ENCODE measurements around the gene NSMCE4A.
"Not testable (repeated sequence)": the region's sequence is repeated elsewhere in the genome, so short reads cannot be mapped to it uniquely, and the experiment has no call there.

The NSMCE4A gene

DNA sequence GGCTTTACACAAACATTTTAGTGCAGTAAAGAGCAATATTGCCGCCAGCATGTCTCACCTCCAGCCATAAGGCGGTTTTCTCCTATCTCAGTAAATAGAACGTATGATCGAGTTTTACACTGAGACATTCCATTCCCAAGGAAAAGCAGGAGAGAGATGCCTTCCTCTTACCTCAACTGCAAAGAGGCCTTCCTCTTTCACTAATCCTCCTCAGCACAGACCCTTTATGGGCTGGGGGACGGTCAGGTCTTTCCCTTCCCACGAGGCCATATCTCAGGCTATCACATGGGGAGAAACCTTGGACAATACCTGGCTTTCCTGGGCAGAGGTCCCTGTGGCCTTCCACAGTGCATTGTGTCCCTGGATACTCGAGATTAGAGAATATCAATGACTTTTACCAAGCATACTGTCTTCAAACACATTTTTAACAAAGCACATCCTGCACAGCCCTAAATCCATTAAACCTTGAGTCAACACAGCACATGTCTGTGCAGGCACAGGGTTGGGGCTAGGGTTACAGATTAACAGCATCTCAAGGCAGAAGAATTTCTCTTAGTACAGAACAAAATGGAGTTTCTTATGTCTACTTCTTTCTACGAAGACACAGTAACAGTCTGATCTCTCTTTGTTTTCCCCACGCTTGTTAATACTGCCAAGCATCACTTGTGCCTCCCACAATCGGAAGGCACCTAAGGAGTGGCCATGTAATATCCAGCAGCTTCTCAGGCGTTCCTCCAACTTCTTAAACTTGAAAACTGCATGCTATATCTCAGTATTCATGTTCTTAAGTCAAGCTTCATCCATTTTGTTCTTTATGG, 44.5 kb downstream of the NSMCE4A start:
- DNase-seq = not testable (repeated sequence)

DNA sequence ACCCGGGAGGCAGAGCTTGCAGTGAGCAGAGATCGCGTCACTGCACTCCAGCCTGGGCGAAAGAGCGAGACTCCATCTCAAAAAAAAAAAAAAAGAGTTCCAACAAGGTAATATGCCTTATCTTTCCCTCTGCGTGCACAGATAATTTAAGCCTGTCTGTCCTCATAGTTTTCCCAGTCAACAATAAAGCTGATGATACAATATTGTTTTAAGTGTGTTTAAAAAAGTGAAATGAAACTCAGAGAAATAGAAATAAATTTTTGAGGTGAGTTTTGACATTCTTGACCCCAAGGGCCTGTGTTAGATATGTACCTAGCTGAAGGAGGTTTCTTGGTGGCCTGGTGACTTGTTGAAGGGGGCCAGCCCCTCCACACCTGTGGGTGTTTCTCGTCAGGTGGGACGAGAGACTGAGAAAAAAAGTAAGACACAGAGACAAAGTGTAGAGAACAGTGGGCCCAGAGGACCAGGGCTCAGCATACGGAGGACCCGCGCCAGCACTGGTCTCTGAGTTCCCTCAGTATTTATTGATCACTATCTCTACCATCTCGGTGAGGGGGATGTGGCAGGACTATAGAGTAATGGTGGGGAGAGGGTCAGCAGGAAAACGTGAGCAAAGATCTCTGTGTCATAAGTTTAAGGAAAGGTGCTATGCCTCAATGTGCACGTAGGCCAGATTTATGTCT, 45.3 kb downstream of the NSMCE4A start:
- DNase-seq = not testable (repeated sequence)

DNA sequence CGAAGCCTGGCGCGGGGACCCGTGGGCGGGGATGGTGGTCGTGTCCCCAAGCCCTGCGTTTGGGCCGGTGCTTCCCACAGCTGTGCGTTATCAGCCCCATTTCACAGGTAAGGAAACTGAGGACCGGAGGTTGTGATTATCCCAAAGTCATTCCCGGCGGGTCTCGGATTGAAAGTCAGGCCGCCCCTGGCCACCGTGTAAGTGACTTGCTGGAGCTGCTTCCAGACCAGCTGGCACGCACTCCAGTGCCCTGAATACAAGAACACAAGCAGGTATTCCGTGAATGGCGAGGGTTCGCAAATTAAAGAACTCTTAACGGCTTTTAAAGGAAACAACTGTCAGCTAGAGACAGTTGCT, 46.5 kb downstream of the NSMCE4A start:
- DNase-seq = no peak

DNA sequence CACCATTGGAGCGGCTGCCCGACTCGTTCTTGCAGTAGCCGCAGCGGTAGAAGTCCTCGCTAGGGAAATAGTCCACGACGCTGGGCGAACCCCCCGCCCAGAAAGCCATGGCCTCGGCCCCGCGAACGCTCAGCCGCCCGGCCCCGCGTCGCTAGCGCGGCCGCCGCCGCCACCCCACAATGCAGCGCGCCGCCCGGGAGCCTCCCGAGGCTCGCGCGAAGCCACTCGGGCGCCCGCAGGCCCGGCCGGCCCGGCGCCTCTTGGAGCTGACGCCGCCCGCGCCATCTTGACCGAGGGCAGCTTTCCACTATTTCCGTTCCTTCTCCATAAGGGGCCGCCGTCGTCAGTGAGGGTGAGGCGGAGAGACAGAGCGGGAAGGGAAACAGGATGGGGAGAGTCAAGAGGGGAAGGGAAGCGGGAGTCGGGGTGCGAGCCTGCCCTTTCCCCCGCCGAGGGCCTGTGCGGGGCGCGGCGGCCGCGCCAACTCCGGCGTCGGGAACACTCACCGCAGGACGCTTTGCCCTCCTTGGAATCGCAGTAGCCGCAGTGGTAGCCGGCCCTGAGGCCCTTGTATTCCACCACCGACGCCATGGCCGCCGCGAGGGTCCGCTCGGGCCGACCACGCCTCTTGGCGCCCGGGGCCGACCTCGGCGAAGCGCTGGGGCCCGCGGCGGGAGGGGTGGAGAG, 47.0 kb downstream of the NSMCE4A start, which contains the start of gene ATE1:
Gene ATE1, minus strand, starts transcription at position 191 of the 687 bp plus-strand sequence. Its CDS starts 82 bp downstream, at position 109.
- DNase-seq = peak; percentile 73

DNA sequence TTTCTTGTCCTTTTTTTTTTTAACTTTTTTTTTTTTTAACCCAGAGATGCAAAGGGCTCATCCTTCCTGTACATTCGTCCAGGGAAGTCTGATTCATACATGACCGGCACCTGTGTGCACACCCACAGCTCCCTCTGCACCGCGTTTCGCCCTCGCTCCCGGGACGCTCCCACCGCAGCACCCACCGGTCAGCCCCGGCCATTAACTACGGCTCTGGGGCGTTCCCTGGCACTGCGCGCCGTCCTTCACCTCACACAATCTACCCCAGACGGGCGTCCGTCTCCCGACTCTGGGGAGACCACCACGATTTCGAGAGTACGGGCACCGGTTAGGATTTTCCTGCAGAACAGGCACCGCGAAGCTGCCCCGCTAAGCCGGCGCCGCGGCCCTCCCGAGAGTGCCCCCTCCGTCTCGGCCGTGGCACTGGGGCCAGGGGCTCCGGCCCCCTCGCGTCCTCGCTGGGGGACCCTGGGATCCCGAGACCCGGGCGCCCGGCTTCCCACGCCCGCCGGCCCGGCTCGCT, 47.6 kb downstream of the NSMCE4A start:
- DNase-seq = peak; percentile 15

DNA sequence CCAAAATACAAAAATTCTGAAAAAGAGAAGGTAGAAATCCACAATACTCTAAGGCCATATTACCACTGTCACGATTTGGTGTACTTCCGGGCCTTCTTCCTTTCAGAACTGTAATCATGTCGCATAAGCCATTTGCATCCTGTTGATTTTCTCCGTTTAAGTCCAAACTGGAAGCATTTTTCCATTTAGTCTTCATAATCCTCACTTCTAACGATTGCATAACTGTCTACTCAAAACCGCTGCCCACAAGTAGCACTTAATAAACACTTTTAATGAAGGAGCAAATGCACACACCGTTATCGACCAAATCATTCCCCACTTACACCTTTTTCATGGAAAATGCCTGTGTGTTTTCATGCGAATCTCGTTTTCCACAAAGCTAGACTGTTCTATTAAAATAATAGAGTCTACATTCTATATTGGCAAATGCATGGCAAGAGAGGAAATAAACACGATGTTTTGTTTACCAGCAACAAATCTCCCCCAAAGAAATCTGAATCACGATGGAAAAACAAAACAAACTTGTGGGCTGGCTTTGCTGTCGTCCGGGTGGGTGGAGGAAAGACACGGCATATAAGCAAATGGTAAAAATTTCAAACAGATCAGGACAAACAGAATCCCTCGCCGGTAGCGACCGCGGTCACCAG, 48.2 kb downstream of the NSMCE4A start:
- no peak for DNase-seq

DNA sequence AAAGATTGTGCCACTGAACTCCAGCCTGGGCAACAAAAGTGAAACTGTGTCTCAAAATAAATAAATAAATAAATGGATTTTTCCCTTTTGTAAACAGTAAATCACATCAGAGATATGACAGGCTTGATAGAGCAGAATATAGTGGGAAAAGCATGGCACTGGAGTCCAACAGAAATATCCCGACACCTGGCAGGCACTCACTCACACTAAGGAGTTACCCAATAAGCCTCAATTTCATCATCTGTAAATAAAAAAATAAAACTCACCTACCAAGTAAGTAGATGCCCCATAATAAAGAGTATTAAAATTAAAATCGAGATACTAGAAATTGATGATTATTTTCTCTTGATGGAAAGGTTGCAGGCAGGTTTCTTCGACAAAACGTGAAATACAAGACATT, 48.9 kb downstream of the NSMCE4A start:
- no peak for DNase-seq

DNA sequence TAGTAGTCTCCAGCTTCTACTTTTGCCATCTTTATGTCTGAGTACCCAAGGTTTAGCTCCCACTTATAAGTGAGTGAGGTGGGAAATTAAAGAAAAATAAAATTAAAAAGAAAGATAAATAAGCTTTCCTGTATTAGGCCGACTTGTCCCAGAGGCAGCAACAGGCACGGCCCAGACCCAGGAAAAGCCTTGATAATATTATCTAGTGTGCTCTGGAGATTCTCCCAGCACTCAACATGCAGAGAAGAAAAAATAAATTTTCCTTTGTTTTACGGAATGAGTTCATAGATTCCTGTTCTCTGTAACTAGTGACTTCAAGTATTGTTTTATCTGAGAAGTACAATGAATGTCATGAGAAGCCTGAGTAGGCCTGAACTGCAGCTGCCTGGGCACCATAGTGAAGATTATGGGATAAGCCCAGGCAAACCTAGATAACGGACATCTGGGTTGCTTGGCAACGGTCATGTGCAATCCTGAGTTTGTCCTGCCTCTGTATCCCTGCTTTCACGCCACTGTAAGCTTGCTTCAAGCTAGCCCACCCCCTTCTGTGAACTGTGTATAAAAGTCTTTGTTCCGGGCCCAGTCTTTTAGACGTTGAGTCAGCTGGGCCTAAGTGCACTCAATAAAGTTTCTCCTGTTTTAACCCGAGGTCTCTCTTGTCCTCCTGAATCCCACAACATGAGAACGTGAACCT, 53.6 kb downstream of the NSMCE4A start:
- no peak for DNase-seq

DNA sequence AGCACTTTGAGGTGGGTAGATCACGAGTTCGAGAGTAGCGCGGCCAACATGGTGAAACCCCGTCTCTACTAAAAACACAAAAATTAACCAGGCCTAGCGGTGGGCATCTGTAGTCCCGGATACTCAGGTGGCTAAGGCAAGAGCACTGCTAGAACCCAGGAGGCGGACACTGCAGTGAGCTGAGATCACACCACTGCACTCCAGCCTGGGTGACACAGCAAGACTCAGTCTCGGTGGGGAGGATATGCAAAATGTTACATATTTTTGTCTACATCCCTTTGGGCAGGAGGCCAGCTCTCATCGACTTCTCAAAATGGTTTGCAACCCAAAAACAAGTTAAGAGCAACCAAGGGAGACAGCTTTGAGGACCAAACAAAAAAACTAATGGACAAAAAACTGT, 55.4 kb downstream of the NSMCE4A start:
- DNase-seq = no peak

DNA sequence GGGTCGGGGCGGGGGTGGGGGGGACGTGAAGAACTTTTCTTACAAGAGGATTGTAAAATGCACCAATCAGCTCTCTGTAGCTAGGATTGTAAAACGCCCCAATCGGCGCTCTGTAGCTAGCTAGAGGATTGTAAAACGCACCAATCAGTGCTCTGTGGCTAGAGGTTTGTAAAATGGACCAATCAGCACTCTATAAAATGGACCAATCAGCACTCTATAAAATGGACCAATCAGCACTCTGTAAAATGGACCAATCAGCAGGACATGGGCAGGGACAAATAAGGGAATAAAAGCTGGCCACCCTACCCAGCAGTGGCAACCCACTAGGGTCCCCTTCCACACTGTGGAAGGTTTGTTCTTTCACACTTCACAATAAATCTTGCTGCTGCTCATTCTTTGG, 56.2 kb downstream of the NSMCE4A start:
- not testable (repeated sequence) for DNase-seq

DNA sequence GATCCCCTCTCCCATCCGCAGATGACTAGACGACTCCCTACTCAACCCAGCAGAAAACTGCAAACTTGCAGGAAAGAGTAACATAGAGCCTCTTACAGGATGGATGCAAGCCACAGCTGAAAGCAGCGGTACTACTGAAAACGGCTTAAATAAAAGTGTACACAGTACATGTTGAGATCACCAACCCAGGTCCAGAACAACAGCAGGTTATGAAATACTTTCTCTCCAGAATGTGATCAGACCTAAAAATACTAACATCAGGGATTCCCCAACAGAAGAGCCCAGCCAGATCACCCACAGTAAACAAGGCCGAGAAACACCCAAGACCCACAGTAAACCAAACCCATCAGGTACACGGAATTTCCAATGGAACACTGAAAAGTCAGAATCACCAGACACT, 60.4 kb downstream of the NSMCE4A start:
- no peak for DNase-seq

DNA sequence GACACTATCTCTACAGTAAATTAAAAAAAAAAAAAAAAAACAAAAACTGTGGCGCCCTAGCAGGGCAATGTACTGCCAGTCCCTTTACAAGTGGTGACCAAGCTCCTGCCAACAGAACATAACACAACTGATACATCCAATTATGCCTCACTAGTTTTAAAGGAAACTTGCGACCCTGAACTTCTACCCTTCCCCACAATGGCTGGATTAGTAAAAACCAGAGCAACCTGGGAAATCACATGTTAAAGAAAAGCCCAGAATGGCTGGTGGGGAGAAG, 63.7 kb downstream of the NSMCE4A start:
- DNase-seq = no peak

DNA sequence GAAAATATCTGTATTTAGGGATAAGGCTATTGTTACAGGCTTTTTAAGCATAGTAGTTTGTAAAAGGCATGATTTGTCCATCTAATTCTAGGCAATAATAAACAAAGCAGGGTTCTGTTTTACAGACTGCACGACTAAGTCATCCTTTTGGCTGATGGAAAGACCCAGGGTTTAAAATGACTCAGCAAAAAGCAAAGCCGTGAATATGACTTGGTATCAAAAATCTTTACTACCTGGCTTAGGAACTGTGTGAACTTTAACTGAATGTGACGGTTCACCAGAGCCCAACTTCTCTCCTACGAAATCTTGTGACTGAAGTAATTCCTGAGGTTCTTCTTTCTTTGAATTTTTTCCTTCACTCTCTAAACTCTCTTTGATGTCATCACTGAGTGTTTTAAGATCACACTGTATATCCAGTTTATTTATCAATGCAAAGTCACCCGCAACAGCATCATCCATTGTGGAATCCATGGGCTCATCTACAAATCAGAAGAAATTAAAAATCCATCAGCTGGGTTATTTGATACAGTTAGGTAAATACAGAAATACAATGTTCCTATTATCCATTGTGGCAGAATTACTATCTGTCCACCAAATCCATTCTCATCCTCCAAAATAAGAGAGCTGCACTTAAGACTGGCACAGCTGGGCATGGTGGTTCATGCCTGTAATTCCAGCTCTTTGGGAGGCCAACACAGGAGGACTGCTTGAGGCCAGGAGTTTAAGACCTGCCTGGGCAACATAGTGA, 64.2 kb downstream of the NSMCE4A start:
- DNase-seq = no peak
